Stimulated activated naive B cell treated with anti-CD40 and anti-IgM and Interleukin-4, amounts not matched to agents 10 μg/mL and 1 μg/mL and 100 μg/mL, for 72 hours (primary cell): ENCODE results near the gene NRXN3.

ENCODE experiments used
- ATAC-seq, 2 donors: fragments of 150-1000 bp; cut with Tn5 transposase; replicated peaks; 2 replicates each; pipeline ENCODE4 v1.10.0; 2021; ENCODE audit warnings: moderate library complexity in 1 of 2
- DNase-seq: peaks from one replicate; pipeline ENCODE4 v3.0.0; 2021
- H3K27ac Mint-ChIP-seq: one replicate; pipeline ENCODE4 v1.8.0; 2022; ENCODE audit warnings: mild to moderate bottlenecking, mixed read lengths
- H3K27me3 Mint-ChIP-seq, 2 donors: one replicate each; pipeline ENCODE4 v1.8.0; 2022; ENCODE audit warnings: mixed read lengths in 2 of 2
- H3K36me3 Mint-ChIP-seq, 2 donors: one replicate each; pipeline ENCODE4 v1.8.0; 2022; ENCODE audit warnings: mixed read lengths in 2 of 2, mild to moderate bottlenecking in 1 of 2
- H3K4me1 Mint-ChIP-seq, 2 donors: one replicate each; pipeline ENCODE4 v1.8.0; 2022; ENCODE audit warnings: mixed read lengths in 2 of 2, mild to moderate bottlenecking in 1 of 2
- H3K4me3 Mint-ChIP-seq, 2 donors: one replicate each; pipeline ENCODE4 v1.8.0; 2022; ENCODE audit warnings: mild to moderate bottlenecking in 2 of 2, mixed read lengths in 2 of 2, moderate library complexity in 1 of 2
- H3K9me3 Mint-ChIP-seq, 2 donors: one replicate each; pipeline ENCODE4 v1.8.0; 2022; ENCODE audit warnings: mixed read lengths in 2 of 2, mild to moderate bottlenecking in 1 of 2

The NRXN3 gene

GRCh38 chr14:79834868-79835267 is 1664.7 kb downstream of the NRXN3 start:
- H3K27ac Mint-ChIP-seq: no peak overlapping the region
- no peaks in the 10 kb centered on the region for H3K27me3 Mint-ChIP-seq
- H3K4me3 Mint-ChIP-seq: no peak overlapping the region
- H3K4me1 Mint-ChIP-seq: no peaks in the 10 kb centered on the region
- no peaks in the 10 kb centered on the region for H3K36me3 Mint-ChIP-seq
- H3K9me3 Mint-ChIP-seq: no peaks in the 10 kb centered on the region
- DNase-seq (no peak), ATAC-seq (no peak)

DNA sequence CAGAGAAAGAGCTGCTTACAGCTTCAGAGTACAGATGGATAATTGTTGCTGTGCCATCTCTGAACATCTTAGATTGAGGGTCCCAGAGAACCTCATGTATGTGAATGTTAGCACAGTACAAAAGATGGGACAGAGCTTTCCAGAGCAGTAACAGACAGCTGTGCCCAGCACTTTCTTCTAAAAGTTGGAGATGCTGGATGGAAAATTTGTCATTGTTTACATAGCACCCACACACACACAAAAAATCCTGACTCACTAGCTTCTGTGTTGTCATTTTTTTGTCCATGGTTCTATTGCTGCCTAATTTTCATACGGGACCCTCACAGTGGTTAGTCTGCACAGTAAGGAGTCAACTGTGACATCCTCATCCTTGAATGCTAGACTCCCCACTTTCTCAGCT is 1666.4 kb downstream of the NRXN3 start:
- H3K36me3 Mint-ChIP-seq: no peaks in the 10 kb centered on the region
- no peaks in the 10 kb centered on the region for H3K27me3 Mint-ChIP-seq
- no peak for ATAC-seq
- H3K4me3 Mint-ChIP-seq: no peak overlapping the region
- no peaks in the 10 kb centered on the region for H3K9me3 Mint-ChIP-seq
- H3K4me1 Mint-ChIP-seq: no peaks in the 10 kb centered on the region
- no peak overlapping the region for H3K27ac Mint-ChIP-seq
- DNase-seq: no peak

GRCh38 chr14:79837699-79838098 is 1667.5 kb downstream of the NRXN3 start:
- Mint-ChIP-seq H3K4me3 (no peak overlapping the region), H3K27me3 (no peaks in the 10 kb centered on the region), H3K4me1 (no peaks in the 10 kb centered on the region), H3K36me3 (no peaks in the 10 kb centered on the region), H3K9me3 (no peaks in the 10 kb centered on the region), H3K27ac (no peak overlapping the region)
- no peak for DNase-seq
- ATAC-seq: no peak

DNA sequence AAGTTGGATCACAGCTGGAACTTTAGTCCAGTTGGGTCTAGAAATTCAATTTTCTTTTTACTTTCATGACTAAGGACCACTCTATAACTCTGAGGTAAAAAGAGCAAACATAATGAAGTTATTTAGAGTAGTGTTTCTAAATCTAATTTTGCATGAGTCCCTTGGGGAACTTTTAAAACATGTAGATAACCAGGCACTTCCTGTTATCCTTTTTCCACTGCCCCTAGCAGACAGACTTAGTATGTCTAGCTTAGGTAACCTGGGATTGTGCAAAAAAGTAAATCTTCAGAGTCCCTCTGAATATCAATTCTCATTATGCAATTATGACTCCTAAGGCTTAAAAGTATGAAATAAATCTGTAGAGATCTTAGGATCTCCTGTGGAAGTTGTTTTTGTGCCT is 1669.9 kb downstream of the NRXN3 start:
- H3K36me3 Mint-ChIP-seq: no peaks in the 10 kb centered on the region
- H3K4me3 Mint-ChIP-seq: no peak overlapping the region
- H3K4me1 Mint-ChIP-seq: no peaks in the 10 kb centered on the region

DNA sequence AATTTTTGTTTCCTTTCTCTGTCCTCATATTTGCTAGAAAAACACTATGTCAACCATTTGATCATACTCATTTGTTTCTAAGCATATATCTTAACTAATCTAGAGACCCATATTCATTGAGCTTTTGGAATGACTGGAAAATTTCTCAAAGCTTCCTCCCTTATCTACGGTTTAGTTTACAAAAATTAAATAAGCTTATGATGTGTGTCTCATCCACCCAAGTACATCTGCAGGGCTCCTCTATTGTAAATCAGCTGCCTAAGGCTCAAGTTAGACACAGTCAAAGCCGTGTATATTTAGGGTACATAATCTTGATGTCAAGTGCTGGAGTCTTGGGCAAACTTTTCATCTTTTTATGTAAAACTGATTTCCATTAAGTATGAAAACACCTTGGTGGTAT is 1670.7 kb downstream of the NRXN3 start:
- DNase-seq (no peak), ATAC-seq (no peak)
- Mint-ChIP-seq H3K4me1 (no peaks in the 10 kb centered on the region), H3K27ac (no peak overlapping the region), H3K36me3 (no peaks in the 10 kb centered on the region), H3K4me3 (no peak overlapping the region), H3K9me3 (no peaks in the 10 kb centered on the region), H3K27me3 (no peaks in the 10 kb centered on the region)

More for the DNA sequence above, 1669.9 kb downstream of the NRXN3 start:
- no peak for DNase-seq
- ATAC-seq: no peak
- H3K27ac Mint-ChIP-seq: no peak overlapping the region
- H3K27me3 Mint-ChIP-seq: no peaks in the 10 kb centered on the region
- H3K9me3 Mint-ChIP-seq: no peaks in the 10 kb centered on the region

- Mint-ChIP-seq H3K36me3 (no peaks in the 10 kb centered on the region), H3K9me3 (no peaks in the 10 kb centered on the region), H3K27ac (no peak overlapping the region), H3K4me3 (no peak overlapping the region), H3K4me1 (no peaks in the 10 kb centered on the region), H3K27me3 (no peaks in the 10 kb centered on the region)
- ATAC-seq (no peak), DNase-seq (no peak)
Observed at GRCh38 chr14:79841433-79841832, 1671.3 kb downstream of the NRXN3 start.

GRCh38 chr14:79842270-79842669 is 1672.1 kb downstream of the NRXN3 start:
- no peak for DNase-seq
- H3K4me3 Mint-ChIP-seq: no peak overlapping the region
- H3K9me3 Mint-ChIP-seq: no peaks in the 10 kb centered on the region
- H3K27me3 Mint-ChIP-seq: no peaks in the 10 kb centered on the region
- no peak for ATAC-seq
- H3K36me3 Mint-ChIP-seq: no peaks in the 10 kb centered on the region
- no peaks in the 10 kb centered on the region for H3K4me1 Mint-ChIP-seq
- H3K27ac Mint-ChIP-seq: no peak overlapping the region

DNA sequence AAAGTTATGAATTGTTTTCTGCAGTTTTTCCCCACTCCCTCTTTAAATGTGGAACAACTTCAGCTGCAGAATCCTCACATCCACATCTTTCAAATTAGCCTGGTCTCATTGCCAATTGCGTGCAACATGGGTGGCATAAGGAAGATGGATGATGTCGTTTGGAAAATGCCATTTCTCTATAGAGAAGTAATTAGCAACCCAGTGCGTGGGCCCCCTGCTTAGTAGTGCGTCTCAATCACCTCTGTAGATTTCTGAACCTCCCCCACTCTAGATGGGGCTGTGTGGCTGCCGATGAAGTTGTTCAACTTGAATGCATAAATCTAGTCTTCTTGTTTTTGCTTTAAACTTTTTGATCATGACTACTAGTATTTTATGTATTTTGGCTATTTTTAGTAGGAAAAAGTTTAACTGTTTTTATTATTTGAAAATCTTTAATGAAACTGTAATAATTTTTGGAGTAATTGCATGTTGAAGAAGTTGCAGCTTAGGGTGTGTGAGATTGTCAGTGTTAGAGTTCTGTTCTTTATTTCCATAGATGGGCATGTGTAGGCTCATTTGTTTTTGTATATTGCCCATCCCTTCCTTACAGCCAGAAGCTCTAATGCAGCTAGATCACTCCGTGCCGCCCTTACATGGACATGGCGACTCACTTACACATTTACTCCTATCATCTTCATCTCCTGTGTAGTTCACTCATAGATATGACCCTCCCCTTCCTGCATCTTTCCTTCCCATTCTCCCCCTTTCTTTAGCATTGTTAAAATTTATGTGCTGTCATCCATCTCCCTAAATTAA is 1683.0 kb downstream of the NRXN3 start:
- H3K4me1 Mint-ChIP-seq: no peaks in the 10 kb centered on the region
- DNase-seq (no peak), ATAC-seq (no peak)
- no peak overlapping the region for H3K4me3 Mint-ChIP-seq
- H3K36me3 Mint-ChIP-seq: no peaks in the 10 kb centered on the region
- H3K27ac Mint-ChIP-seq: no peak overlapping the region
- H3K9me3 Mint-ChIP-seq: peaks cover 0 to 3% of the 10 kb centered on the region in 2 donors
- no peaks in the 10 kb centered on the region for H3K27me3 Mint-ChIP-seq

GRCh38 chr14:79855789-79856188 is 1685.6 kb downstream of the NRXN3 start:
- no peaks in the 10 kb centered on the region for H3K27me3 Mint-ChIP-seq
- no peak overlapping the region for H3K27ac Mint-ChIP-seq
- H3K4me1 Mint-ChIP-seq: no peaks in the 10 kb centered on the region
- H3K4me3 Mint-ChIP-seq: no peak overlapping the region
- ATAC-seq (no peak), DNase-seq (no peak)
- H3K9me3 Mint-ChIP-seq: no peaks in the 10 kb centered on the region
- H3K36me3 Mint-ChIP-seq: no peaks in the 10 kb centered on the region

GRCh38 chr14:79856381-79856780 is 1686.2 kb downstream of the NRXN3 start:
- DNase-seq (no peak), ATAC-seq (no peak)
- H3K36me3 Mint-ChIP-seq: no peaks in the 10 kb centered on the region
- no peak overlapping the region for H3K4me3 Mint-ChIP-seq
- peaks cover 0 to under 1% of the 10 kb centered on the region in 2 donors for H3K9me3 Mint-ChIP-seq
- no peaks in the 10 kb centered on the region for H3K4me1 Mint-ChIP-seq
- no peak overlapping the region for H3K27ac Mint-ChIP-seq
- H3K27me3 Mint-ChIP-seq: no peaks in the 10 kb centered on the region

DNA sequence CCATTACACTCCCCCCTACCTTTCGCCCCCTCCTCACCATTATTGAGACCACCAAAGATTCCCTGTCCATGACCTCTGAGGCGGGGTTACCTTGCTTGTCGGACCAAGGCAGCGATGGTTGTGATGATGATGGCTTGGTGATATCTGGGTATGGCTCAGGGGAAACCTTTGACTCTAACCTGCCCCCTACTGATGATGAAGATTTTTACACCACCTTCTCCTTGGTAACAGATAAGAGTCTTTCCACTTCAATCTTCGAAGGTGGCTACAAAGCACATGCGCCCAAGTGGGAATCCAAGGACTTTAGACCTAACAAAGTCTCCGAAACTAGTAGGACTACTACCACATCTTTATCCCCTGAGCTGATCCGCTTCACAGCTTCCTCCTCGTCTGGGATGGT is 1690.9 kb downstream of the NRXN3 start:
- H3K27me3 Mint-ChIP-seq: no peaks in the 10 kb centered on the region

DNA sequence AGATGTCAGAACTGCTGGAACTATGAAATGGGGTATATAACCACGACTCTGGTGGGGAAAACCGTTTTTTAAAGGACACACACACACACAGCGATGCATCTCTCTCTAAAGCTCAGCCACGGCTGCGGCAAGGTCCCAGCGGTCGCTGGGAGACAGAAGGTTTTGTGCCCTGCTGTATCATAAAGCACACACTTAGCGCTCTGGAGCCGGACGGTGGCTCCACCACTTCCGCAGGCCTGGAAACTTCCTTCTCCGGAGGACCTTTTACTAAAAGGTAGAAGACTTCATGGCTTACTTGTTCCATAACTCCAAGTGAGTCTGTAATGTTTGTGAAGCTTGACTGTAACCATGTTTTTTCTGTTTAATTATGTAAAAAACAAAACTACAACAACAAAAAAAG is 1691.9 kb downstream of the NRXN3 start:
- Mint-ChIP-seq H3K9me3 (peaks cover 0 to 4% of the 10 kb centered on the region in 2 donors), H3K27me3 (no peaks in the 10 kb centered on the region), H3K36me3 (no peaks in the 10 kb centered on the region), H3K27ac (no peak overlapping the region), H3K4me3 (no peak overlapping the region), H3K4me1 (no peaks in the 10 kb centered on the region)
- ATAC-seq (no peak), DNase-seq (no peak)

More for the DNA sequence above, 1690.9 kb downstream of the NRXN3 start:
- ATAC-seq: no peak
- H3K27ac Mint-ChIP-seq: no peak overlapping the region
- peaks cover 0 to 4% of the 10 kb centered on the region in 2 donors for H3K9me3 Mint-ChIP-seq
- H3K4me3 Mint-ChIP-seq: no peak overlapping the region
- DNase-seq: no peak
- H3K36me3 Mint-ChIP-seq: no peaks in the 10 kb centered on the region
- no peaks in the 10 kb centered on the region for H3K4me1 Mint-ChIP-seq

DNA sequence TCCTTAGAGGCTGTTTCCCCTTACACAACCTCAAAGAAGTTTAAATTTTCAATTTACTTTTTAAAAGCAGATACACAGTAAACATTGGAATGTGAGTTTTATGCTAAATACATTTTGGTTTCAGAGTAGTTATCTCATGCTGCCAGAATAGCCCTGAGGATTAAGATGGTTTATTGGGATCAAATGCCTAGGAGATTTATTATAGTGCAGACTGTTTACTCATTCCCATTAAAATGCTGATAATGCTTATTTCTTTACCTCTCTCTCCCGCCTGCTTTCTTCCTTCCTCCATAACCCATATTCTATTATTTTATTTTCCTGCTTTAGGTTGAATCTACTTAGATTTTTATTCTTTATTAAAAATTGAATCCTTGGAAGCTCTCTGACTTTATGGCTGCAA is 1701.0 kb downstream of the NRXN3 start:
- Mint-ChIP-seq H3K4me3 (no peak overlapping the region), H3K9me3 (no peaks in the 10 kb centered on the region), H3K4me1 (no peaks in the 10 kb centered on the region), H3K27ac (no peak overlapping the region), H3K36me3 (no peaks in the 10 kb centered on the region), H3K27me3 (no peaks in the 10 kb centered on the region)
- no peak for ATAC-seq
- DNase-seq: no peak

- Mint-ChIP-seq H3K27ac (no peak overlapping the region), H3K4me3 (no peak overlapping the region), H3K9me3 (peaks cover 0 to 4% of the 10 kb centered on the region in 2 donors), H3K27me3 (no peaks in the 10 kb centered on the region), H3K36me3 (no peaks in the 10 kb centered on the region), H3K4me1 (no peaks in the 10 kb centered on the region)
- ATAC-seq (no peak), DNase-seq (no peak)
Observed at GRCh38 chr14:79878229-79878628, 1708.1 kb downstream of the NRXN3 start.

DNA sequence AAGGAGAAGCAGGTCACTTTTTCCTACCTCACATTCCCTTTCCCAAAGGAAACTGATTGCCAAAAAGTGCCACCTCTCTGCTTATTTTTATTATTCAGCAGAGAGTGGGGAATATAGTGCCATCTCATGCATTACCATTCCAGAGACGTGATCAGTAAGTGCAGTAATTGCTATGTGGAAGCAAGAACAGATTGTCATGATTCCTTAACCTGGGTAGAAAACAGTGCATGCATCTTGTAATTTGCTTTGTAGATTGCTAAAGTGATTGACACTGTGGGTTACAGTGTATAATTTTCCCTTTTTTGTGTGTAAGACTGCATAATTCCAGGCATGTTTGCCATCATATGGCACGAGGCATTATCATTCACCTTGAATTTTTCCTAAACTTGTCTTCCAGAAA is 1708.6 kb downstream of the NRXN3 start:
- no peak overlapping the region for H3K27ac Mint-ChIP-seq
- DNase-seq (no peak), ATAC-seq (no peak)
- H3K4me3 Mint-ChIP-seq: no peak overlapping the region
- H3K27me3 Mint-ChIP-seq: no peaks in the 10 kb centered on the region
- H3K9me3 Mint-ChIP-seq: peaks cover 0 to 4% of the 10 kb centered on the region in 2 donors
- H3K36me3 Mint-ChIP-seq: no peaks in the 10 kb centered on the region
- H3K4me1 Mint-ChIP-seq: no peaks in the 10 kb centered on the region
